GM15510 (cell line): ENCODE results near the gene HINFP.

Source experiments
- POLR2A ChIP-seq: IDR thresholded peaks from 3 replicates; pipeline ENCODE4 v1.6.1; 2011; ENCODE audit warnings: borderline replicate concordance; ENCODE audit not compliant: insufficient read length; ENCODE audit errors: extremely low read depth

HINFP gene

GRCh38 chr11:119178166-119178680 lies 56.8 kb downstream of the HINFP start:
- no peak for TF ChIP-seq POLR2A

- TF ChIP-seq POLR2A = no peak
These were observed 58.0 kb downstream of the HINFP start for GRCh38 chr11:119179342-119179741.

GRCh38 chr11:119179983-119180382 lies 58.6 kb downstream of the HINFP start:
- TF ChIP-seq POLR2A = no peak

- TF ChIP-seq POLR2A = no peak
These were observed 59.6 kb downstream of the HINFP start for GRCh38 chr11:119180729-119181676.

- no peak for TF ChIP-seq POLR2A
These were observed 60.5 kb downstream of the HINFP start for GRCh38 chr11:119181677-119182412.
